ENCODE measurements around the gene TJP1. TPM values are rescaled to one million over a fixed set of nuclear protein-coding genes. Genes with fewer than 3 reads are reported as not detected.

The TJP1 gene
- total RNA-seq = 152 and 153 TPM in 2 replicates

GRCh38 chr15:29822100-29822683, at the start of gene TJP1:
TSS of gene TJP1 (minus strand) at chr15:29822468. CDS start at chr15:29822028, 440 bp downstream.

Small RNAs within 50 kb of the gene (small RNA-seq; reads per million reads assigned to genes)
- gene HMGN2P5 = not detected

Measured in vein endothelial cell (primary cell).